LNCAP (cell line): Measurements from ENCODE around the gene TAS1R1.
A peak's percentile ranks its signal among the peaks of the same experiment; 100 is the strongest.

Experiments
- CTCF ChIP-seq: fragments of 450-650 bp; IDR thresholded peaks from 2 replicates; pipeline ENCODE4 v1.5.1; 2017; ENCODE audit warnings: mild to moderate bottlenecking

TAS1R1 gene

DNA sequence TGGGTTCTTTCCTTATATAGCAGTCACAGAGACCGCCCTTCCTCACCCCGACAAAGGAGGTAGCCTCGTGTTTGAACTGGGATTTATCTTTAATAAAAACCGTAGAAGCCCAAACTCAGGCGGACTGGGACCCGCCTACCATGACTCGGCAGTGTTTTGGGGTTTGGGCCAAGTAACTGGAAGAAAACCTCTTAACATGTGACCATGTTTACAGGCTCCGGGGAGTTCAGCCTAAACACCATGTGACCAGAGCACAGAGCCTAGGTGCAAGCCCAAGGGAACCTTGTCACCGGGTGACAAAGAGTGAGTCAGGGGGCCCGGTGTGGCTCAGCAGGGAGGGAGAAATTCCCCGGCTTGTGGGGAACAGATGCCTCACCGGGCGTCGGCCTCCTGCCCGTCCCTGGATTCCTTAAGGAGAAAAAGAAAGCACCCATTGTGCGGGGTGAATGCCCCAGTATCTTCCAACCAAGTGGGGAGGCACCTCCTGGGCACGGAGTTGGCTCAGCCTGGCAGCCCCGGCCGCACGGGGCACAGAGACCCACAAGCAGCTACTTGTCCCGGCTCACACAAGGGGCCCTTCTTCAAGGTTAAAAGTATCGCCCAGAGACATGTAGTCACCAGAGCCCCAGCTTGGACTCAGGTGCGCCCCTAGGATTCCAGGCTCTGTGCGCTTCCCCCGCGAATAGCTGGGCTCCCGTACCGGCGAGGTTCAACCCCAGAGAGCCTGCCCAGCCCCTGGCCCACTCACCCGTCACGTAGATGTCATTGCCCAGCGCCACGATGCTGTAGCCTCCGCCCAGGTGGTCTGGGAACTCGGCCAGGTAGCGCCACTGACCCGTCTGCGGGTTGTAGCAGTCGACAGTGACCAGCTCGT is 46.2 kb downstream of the TAS1R1 start:
- TF ChIP-seq CTCF, result no peak

DNA sequence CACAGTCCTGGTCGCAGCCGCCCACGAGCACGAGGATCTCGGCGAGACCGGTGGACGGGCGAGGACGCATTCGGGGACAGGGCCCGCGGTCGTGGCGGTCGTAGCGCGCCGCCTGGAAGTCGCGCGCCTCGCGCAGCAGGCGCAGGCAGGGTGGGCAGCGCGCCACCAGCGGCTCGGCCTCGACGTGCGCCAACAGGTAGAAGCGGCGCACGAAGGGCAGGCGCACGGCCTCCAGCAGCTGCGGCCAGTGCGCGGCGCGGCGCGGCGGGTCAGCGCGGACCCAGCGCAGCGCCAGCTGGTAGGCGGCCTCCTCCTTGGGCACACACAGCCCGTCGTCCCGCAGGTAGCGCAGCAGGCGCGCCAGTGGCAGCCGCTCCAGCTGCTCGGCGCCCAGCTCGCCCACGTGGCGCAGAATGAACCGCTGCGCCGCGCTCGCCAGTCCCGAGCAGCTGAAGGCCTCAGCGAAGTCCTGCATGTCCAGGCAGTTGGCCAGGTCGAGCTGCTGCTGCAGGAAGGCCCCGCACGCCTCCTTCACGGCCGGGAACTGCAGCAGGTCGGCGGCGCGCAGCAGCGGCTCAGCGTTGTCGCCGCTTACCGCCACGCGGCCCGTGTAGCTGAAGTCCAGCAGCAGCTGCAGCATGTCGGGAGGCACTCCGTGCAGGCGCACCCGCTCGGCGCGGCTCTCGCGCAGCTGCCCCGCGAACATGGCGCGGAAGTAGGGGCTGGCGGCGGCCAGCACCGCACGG is 47.0 kb downstream of the TAS1R1 start:
- 0 out of 2 replicates have a peak, but pooled peaks have one; percentile 12 for TF ChIP-seq CTCF

DNA sequence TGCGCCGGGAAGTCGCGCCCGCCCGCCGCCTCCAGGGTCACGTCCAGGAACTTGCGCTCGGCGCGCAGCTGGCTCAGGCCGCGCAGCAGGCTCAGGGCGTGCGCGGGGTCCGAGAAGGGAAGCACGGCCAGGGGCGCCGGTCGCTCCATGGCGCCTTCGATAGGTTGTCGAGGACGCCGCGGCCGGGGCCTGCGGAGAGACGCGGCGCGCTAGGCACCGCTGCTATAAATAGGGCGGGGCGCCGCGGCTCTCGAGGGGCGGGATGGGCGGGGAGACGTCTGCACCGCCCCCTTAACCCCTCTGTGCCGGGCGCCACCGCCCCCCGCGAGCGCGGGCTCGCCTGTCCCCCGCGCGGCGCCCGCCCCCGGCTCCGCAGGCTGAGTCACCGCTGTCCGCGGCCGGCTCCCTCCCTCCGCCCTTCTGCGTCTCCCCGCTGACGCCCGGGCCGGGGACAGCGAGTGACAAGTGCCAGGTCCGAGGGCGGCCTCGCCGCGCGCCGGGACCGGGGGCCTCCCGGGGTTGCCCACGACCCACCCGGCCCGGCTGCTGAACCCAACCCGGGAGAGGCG is 47.6 kb downstream of the TAS1R1 start, which contains the start of gene KLHL21:
Gene KLHL21, minus strand, starts transcription at position 201 of the 569 bp plus-strand sequence. Its CDS starts 52 bp downstream, at position 149.
- TF ChIP-seq CTCF, result no peak

DNA sequence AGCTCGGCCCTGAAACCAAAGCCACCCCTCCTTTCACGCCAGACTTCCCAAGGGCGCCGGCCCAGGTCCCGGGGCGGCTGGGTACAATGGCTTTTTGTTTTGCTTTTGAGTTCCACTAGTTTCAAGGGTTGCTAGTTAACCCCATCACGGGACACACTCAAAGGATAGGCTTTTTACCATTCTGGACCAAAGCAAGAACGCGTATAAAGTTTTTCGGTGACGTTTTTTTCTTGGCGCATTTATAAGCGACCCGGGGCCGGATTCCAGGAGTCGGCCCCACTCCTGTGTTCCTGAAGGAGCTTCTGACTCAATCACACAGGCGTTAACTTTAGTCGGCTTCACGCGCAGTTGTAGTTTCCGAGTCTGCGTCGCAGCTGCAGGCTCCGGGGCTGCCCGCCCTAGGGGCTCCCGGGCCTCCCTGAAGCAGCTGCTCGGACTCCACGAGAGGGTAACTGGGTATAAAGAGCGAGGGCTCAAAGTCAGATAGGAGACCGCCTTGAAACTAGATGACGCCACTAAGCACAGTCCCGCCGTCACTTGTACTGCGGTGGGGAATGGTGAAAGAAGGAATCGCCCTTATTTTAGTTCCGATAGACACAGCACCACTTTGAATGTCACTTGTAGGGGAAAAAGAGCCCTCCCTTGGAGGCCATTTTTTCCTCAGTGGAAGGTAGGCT is 48.3 kb downstream of the TAS1R1 start:
- TF ChIP-seq CTCF, result no peak

GRCh38 chr1:6603915-6604558 is 48.9 kb downstream of the TAS1R1 start:
- no peak for TF ChIP-seq CTCF

DNA sequence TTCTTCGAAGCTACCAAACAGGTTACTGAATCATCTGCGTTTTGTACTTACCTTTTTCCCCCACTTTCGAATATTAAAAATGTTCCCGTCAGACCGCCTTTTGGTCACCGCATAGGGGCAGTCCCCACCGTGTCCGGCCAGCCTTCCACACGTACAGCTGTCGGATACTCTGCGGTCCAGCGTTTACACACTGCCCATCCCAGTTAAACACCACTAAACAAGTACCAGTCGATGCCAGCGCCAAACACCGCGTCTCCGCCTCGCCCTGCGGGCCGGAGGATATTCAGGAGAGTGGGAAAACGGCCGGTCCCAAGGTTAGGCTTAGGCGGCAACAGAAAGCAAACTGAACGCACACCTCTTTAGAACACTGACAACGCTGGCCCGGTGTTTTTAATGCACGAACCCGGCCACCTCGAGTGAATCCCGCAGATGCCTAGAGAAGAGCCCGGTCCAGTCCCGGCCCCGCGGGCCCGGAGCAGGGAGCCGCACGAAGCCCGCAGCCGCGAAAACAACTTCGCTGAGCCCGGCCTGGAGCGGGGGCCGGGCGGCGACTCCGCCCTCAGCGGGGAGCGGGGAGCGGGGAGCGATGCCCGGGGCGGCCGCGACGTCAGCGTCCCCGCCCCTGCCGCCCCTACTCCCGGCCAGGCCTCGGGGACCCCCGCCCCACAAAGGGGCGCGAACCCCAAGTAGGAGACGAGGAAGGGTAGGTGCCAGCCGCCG is 57.7 kb downstream of the TAS1R1 start:
- TF ChIP-seq CTCF, result no peak
